ENCODE data around the gene IL1RL2. TPM values are rescaled to one million over a fixed set of nuclear protein-coding genes. Genes with fewer than 3 reads are reported as not detected.

The IL1RL2 gene
- total and polyA plus RNA-seq, 2 of the 8 experiments (the other 6 are each of a cell fraction or from before 2014, with no cell fraction given): not detected

DNA sequence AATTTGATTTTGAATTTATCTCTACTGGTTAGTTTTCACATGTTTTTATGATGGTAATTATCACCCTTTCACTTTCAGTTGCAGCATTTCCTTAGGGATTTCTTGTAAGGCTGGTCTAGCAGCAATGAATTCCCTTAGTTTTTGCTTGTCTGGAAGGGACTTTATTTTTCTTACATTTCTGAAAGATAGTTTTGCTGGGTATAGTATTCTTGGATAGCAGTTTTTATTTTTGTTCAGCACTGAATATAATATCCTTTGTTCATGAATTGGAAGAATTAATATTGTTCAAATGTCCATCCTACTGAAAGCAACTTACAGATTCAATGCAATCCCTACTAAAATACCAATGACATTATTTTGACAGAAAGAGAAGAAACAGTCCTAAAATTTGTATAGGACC is 30.2 kb downstream of the IL1RL2 start (continued):
- no peak for TF ChIP-seq NANOG (IDR thresholded peaks at IDR 0.05; ENCODE audit: insufficient read depth, low read depth, low read length, poor library complexity, severe bottlenecking)
- TF ChIP-seq, protein P1, sequence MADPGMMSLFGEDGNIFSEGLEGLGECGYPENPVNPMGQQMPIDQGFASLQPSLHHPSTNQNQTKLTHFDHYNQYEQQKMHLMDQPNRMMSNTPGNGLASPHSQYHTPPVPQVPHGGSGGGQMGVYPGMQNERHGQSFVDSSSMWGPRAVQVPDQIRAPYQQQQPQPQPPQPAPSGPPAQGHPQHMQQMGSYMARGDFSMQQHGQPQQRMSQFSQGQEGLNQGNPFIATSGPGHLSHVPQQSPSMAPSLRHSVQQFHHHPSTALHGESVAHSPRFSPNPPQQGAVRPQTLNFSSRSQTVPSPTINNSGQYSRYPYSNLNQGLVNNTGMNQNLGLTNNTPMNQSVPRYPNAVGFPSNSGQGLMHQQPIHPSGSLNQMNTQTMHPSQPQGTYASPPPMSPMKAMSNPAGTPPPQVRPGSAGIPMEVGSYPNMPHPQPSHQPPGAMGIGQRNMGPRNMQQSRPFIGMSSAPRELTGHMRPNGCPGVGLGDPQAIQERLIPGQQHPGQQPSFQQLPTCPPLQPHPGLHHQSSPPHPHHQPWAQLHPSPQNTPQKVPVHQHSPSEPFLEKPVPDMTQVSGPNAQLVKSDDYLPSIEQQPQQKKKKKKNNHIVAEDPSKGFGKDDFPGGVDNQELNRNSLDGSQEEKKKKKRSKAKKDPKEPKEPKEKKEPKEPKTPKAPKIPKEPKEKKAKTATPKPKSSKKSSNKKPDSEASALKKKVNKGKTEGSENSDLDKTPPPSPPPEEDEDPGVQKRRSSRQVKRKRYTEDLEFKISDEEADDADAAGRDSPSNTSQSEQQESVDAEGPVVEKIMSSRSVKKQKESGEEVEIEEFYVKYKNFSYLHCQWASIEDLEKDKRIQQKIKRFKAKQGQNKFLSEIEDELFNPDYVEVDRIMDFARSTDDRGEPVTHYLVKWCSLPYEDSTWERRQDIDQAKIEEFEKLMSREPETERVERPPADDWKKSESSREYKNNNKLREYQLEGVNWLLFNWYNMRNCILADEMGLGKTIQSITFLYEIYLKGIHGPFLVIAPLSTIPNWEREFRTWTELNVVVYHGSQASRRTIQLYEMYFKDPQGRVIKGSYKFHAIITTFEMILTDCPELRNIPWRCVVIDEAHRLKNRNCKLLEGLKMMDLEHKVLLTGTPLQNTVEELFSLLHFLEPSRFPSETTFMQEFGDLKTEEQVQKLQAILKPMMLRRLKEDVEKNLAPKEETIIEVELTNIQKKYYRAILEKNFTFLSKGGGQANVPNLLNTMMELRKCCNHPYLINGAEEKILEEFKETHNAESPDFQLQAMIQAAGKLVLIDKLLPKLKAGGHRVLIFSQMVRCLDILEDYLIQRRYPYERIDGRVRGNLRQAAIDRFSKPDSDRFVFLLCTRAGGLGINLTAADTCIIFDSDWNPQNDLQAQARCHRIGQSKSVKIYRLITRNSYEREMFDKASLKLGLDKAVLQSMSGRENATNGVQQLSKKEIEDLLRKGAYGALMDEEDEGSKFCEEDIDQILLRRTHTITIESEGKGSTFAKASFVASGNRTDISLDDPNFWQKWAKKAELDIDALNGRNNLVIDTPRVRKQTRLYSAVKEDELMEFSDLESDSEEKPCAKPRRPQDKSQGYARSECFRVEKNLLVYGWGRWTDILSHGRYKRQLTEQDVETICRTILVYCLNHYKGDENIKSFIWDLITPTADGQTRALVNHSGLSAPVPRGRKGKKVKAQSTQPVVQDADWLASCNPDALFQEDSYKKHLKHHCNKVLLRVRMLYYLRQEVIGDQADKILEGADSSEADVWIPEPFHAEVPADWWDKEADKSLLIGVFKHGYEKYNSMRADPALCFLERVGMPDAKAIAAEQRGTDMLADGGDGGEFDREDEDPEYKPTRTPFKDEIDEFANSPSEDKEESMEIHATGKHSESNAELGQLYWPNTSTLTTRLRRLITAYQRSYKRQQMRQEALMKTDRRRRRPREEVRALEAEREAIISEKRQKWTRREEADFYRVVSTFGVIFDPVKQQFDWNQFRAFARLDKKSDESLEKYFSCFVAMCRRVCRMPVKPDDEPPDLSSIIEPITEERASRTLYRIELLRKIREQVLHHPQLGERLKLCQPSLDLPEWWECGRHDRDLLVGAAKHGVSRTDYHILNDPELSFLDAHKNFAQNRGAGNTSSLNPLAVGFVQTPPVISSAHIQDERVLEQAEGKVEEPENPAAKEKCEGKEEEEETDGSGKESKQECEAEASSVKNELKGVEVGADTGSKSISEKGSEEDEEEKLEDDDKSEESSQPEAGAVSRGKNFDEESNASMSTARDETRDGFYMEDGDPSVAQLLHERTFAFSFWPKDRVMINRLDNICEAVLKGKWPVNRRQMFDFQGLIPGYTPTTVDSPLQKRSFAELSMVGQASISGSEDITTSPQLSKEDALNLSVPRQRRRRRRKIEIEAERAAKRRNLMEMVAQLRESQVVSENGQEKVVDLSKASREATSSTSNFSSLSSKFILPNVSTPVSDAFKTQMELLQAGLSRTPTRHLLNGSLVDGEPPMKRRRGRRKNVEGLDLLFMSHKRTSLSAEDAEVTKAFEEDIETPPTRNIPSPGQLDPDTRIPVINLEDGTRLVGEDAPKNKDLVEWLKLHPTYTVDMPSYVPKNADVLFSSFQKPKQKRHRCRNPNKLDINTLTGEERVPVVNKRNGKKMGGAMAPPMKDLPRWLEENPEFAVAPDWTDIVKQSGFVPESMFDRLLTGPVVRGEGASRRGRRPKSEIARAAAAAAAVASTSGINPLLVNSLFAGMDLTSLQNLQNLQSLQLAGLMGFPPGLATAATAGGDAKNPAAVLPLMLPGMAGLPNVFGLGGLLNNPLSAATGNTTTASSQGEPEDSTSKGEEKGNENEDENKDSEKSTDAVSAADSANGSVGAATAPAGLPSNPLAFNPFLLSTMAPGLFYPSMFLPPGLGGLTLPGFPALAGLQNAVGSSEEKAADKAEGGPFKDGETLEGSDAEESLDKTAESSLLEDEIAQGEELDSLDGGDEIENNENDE (IDR thresholded peaks at IDR 0.05; ENCODE audit: insufficient replicate concordance, low read length): no peak
- TF ChIP-seq SRF (IDR thresholded peaks at IDR 0.05; ENCODE audit: low read depth, low read length): no peak
